Measurements from ENCODE around the gene OR2T1. TPM values are rescaled to one million over a fixed set of nuclear protein-coding genes. Genes with fewer than 3 reads are reported as not detected.

Gene OR2T1
- total and polyA plus RNA-seq, 11 donors, result not detected

GRCh38 chr1:248372394-248372793 lies 30.5 kb upstream of the OR2T1 start:
- DNase-seq, result no peak
- no peak for ATAC-seq
- Histone ChIP-seq H3K36me3 (no peaks in the 10 kb centered on the region), H3K4me1 (no peaks in the 10 kb centered on the region), H3K4me3 (no peak overlapping the region), H3K27ac (no peak overlapping the region), H3K27me3 (no peaks in the 10 kb centered on the region), H3K9me3 (peaks cover 0 to 17% (median 0%) of the 10 kb centered on the region in 12 donors)
- intact Hi-C loops (cut with DNase I), result no loop called here
- TF ChIP-seq POLR2A (IDR thresholded peaks at IDR 0.05), result no peak
- TF ChIP-seq, protein P1, sequence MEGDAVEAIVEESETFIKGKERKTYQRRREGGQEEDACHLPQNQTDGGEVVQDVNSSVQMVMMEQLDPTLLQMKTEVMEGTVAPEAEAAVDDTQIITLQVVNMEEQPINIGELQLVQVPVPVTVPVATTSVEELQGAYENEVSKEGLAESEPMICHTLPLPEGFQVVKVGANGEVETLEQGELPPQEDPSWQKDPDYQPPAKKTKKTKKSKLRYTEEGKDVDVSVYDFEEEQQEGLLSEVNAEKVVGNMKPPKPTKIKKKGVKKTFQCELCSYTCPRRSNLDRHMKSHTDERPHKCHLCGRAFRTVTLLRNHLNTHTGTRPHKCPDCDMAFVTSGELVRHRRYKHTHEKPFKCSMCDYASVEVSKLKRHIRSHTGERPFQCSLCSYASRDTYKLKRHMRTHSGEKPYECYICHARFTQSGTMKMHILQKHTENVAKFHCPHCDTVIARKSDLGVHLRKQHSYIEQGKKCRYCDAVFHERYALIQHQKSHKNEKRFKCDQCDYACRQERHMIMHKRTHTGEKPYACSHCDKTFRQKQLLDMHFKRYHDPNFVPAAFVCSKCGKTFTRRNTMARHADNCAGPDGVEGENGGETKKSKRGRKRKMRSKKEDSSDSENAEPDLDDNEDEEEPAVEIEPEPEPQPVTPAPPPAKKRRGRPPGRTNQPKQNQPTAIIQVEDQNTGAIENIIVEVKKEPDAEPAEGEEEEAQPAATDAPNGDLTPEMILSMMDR (IDR thresholded peaks at IDR 0.05), result no peak
- 63 to 70% (median 65%) methylated on average over 5 of the region's 5 CpGs for WGBS, 4 donors

DNA sequence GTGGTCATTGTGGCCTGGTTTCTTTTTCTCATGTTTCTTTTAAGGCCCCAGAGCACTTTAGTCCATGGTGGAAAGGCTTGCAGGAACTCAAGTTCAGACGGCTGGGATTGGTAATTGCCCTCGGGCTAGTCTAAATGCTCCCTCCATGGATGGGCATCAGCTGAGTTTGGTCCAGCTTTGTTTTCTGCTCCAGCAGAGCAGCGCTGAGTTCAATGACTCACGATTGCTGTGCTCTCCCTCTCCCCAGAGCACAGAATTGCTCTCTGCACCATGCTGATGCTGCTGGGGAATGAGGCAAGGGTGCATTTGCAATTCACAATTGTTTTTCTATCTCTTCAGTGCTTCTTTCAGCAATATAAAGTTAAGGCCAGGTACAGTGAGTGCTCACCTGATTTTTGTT lies 29.1 kb upstream of the OR2T1 start:
- Histone ChIP-seq H3K27ac (no peak overlapping the region), H3K4me3 (no peak overlapping the region), H3K36me3 (no peaks in the 10 kb centered on the region), H3K27me3 (no peaks in the 10 kb centered on the region), H3K4me1 (no peaks in the 10 kb centered on the region), H3K9me3 (peaks cover 0 to 17% (median 0%) of the 10 kb centered on the region in 12 donors)
- intact Hi-C loops (cut with DNase I), result no loop called here
- DNase-seq (no peak), ATAC-seq (no peak)
- WGBS, 4 donors, result 69 to 83% (median 74%) methylated on average over 4 of the region's 4 CpGs
- no peak for TF ChIP-seq POLR2A (IDR thresholded peaks at IDR 0.05)
- TF ChIP-seq, protein P1 (IDR thresholded peaks at IDR 0.05), result no peak

GRCh38 chr1:248375446-248375845 lies 27.4 kb upstream of the OR2T1 start, which contains the start of gene OR2T6:
TSS of gene OR2T6 (plus strand) at chr1:248375746. CDS start at chr1:248387609, 11,863 bp downstream.
- intact Hi-C loops (cut with DNase I), result no loop called here
- Histone ChIP-seq H3K27ac (no peak within 1 kb of the TSS), H3K9me3 (peaks cover 0 to 13% (median 0%) of the 10 kb centered on the region in 12 donors), H3K4me3 (no peak within 1 kb of the TSS), H3K36me3 (no peaks in the 10 kb centered on the region), H3K27me3 (no peaks in the 10 kb centered on the region), H3K4me1 (no peaks in the 10 kb centered on the region)
- ATAC-seq, result no peak
- DNase-seq, result no peak
- TF ChIP-seq, protein P1 (IDR thresholded peaks at IDR 0.05), result no peak
- TF ChIP-seq POLR2A (IDR thresholded peaks at IDR 0.05), result no peak

DNA sequence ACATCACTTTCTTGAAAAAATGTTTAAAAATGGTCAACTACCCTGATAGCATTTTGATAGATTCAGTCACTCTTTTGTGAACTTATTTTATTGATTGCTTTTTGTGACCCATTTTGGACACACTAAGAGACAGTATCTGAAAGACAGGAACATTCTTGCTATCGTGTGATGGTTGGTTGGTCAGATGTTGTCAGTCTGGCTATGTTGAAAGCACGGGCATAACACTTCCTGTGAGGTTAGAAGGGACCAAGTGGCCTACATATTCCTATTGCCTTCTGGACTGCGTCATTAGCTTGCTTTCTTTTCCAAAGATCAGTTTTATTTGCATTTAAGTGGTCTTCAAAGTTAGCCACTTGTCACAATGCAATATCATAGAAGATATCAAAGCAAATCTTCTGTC lies 25.9 kb upstream of the OR2T1 start:
- H3K4me3 ChIP-seq, result no peak overlapping the region
- WGBS, 4 donors, result 42 to 65% (median 58%) methylated on average over 3 of the region's 3 CpGs
- ATAC-seq (no peak), DNase-seq (no peak)
- no peaks in the 10 kb centered on the region for H3K27me3 ChIP-seq
- TF ChIP-seq, protein P1 (IDR thresholded peaks at IDR 0.05), result no peak
- TF ChIP-seq POLR2A (IDR thresholded peaks at IDR 0.05), result no peak
- H3K36me3 ChIP-seq, result no peaks in the 10 kb centered on the region
- intact Hi-C loops (cut with DNase I), result no loop called here
- H3K27ac ChIP-seq, result no peak overlapping the region
- H3K4me1 ChIP-seq, result no peaks in the 10 kb centered on the region
- peaks cover 0 to 2% (median 0%) of the 10 kb centered on the region in 12 donors for H3K9me3 ChIP-seq
